ENCODE results near the gene TTC28. TPM values are rescaled to one million over a fixed set of nuclear protein-coding genes. Genes with fewer than 3 reads are reported as not detected.
"Not testable (repeated sequence)": the region's sequence is repeated elsewhere in the genome, so short reads cannot be mapped to it uniquely, and the experiment has no call there.

The TTC28 gene
- total and polyA plus RNA-seq, 10 of the 15 experiments (the other 5 are each of a cell fraction or from before 2014, with no cell fraction given): 0.15 to 8.4 (median 1.4) TPM

DNA sequence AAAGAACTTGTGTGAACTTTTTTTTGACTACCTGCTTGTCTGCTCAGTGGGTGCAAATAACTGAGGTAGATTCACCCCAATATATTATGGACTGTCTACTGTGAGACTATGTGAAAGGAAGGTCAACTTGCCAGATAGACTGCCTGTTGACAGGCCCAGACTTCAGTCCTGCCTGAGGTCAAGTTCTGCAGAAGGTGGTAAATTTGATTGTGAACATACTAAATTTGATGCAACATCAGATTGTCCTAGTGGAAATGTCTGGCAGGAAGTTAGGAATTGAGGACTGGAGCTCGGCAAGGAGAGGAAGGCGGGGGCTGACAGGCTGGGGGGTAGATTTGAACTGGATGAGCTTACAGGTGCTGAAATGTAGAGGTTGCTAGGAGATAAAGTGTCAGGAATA is 140.7 kb downstream of the TTC28 start:
- ChIA-PET SMC1A (ENCODE audit: uncharacterized antibody, unreplicated experiment) (no interaction called here), RAD21 (ENCODE audit: unreplicated experiment) (no interaction called here), CTCF (no interaction called here), POLR2A (no interaction called here)
- Histone ChIP-seq H2AFZ (ENCODE audit: control insufficient read depth, low read depth, low read length) (no peak overlapping the region), H3K27me3 (replicated peaks in 1 of 2; ENCODE audit: control insufficient read depth in 2 of 2, insufficient read depth in 2 of 2, low read length in 1 of 2) (no peaks in the 10 kb centered on the region), H3K9ac (ENCODE audit: control insufficient read depth, insufficient read depth, low read length) (no peak overlapping the region), H3K36me3 (ENCODE audit: control insufficient read depth in 2 of 2, insufficient read depth in 2 of 2, low read length in 1 of 2) (no peaks in the 10 kb centered on the region), H3K27ac (ENCODE audit: control insufficient read depth, insufficient read depth) (no peak overlapping the region), H4K20me1 (ENCODE audit: control insufficient read depth, insufficient read depth) (no peaks in the 10 kb centered on the region), H3K4me3 (no peak overlapping the region), H3K4me2 (ENCODE audit: control insufficient read depth, insufficient read depth) (no peak overlapping the region), H3K9me3 (replicated peaks; ENCODE audit: control insufficient read depth, insufficient read depth, low read length) (no peaks in the 10 kb centered on the region), H3K4me1 (ENCODE audit: control insufficient read depth, insufficient read depth, low read length) (no peaks in the 10 kb centered on the region), H3K79me2 (ENCODE audit: control insufficient read depth, insufficient read depth, low read length) (no peaks in the 10 kb centered on the region)
- FAIRE-seq (no peak), ATAC-seq (no peak), DNase-seq (ENCODE audit: low read depth, low spot score) (no peak)
- in situ Hi-C loops (cut with MboI): no loop called here
- 38% methylated on average over 2 of the region's 2 CpGs for WGBS (ENCODE audit: insufficient coverage, insufficient replicate concordance, low lambda C conversion rate, missing lambda C conversion rate)
- no TSS peak for BruUV-seq (replicated peaks)
- intact Hi-C loops (cut with micrococcal nuclease; ENCODE audit: unreplicated experiment): no loop called here
- TF ChIP-seq JUNB (IDR thresholded peaks at IDR 0.05): no peak
- TF ChIP-seq EZH2 (IDR thresholded peaks at IDR 0.05; ENCODE audit: borderline replicate concordance, control insufficient read depth, low read depth, low read length): no peak
- TF ChIP-seq CHD2 (IDR thresholded peaks at IDR 0.05; ENCODE audit: borderline replicate concordance, low read depth, low read length): no peak
- TF ChIP-seq SREBF2 (IDR thresholded peaks at IDR 0.05; ENCODE audit: low read length): no peak
- TF ChIP-seq BACH1 (IDR thresholded peaks at IDR 0.05; ENCODE audit: borderline replicate concordance): no peak
- TF ChIP-seq TBL1XR1 (IDR thresholded peaks at IDR 0.05; ENCODE audit: low read depth, low read length): no peak
- no peak for TF ChIP-seq YBX1 (IDR thresholded peaks at IDR 0.05)
- TF ChIP-seq CBFB (IDR thresholded peaks at IDR 0.05; ENCODE audit: low read depth): no peak
- TF ChIP-seq CEBPB (IDR thresholded peaks at IDR 0.05; ENCODE audit: borderline replicate concordance in 1 of 2, low read depth in 2 of 2, low read length in 2 of 2): no peak
- TF ChIP-seq SIX5 (IDR thresholded peaks at IDR 0.05; ENCODE audit: low read depth, low read length, severe bottlenecking): no peak
- no peak for TF ChIP-seq SRF (IDR thresholded peaks at IDR 0.05; ENCODE audit: low read depth in 2 of 2, low read length in 2 of 2)
- no peak for TF ChIP-seq TCF3 (IDR thresholded peaks at IDR 0.05; ENCODE audit: borderline replicate concordance, insufficient read depth, low read depth, low read length)
- TF ChIP-seq, protein P1, sequence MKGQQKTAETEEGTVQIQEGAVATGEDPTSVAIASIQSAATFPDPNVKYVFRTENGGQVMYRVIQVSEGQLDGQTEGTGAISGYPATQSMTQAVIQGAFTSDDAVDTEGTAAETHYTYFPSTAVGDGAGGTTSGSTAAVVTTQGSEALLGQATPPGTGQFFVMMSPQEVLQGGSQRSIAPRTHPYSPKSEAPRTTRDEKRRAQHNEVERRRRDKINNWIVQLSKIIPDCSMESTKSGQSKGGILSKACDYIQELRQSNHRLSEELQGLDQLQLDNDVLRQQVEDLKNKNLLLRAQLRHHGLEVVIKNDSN (IDR thresholded peaks at IDR 0.05; ENCODE audit: borderline replicate concordance, extremely low read length, insufficient read depth, low read depth, low read length): no peak
- TF ChIP-seq CREM (IDR thresholded peaks at IDR 0.05; ENCODE audit: low read depth): no peak
- TF ChIP-seq ZNF24 (IDR thresholded peaks at IDR 0.05): no peak
- TF ChIP-seq, protein P2, sequence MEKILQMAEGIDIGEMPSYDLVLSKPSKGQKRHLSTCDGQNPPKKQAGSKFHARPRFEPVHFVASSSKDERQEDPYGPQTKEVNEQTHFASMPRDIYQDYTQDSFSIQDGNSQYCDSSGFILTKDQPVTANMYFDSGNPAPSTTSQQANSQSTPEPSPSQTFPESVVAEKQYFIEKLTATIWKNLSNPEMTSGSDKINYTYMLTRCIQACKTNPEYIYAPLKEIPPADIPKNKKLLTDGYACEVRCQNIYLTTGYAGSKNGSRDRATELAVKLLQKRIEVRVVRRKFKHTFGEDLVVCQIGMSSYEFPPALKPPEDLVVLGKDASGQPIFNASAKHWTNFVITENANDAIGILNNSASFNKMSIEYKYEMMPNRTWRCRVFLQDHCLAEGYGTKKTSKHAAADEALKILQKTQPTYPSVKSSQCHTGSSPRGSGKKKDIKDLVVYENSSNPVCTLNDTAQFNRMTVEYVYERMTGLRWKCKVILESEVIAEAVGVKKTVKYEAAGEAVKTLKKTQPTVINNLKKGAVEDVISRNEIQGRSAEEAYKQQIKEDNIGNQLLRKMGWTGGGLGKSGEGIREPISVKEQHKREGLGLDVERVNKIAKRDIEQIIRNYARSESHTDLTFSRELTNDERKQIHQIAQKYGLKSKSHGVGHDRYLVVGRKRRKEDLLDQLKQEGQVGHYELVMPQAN (conservative IDR thresholded peaks at IDR 0.05): no peak
- TF ChIP-seq ZNF622 (IDR thresholded peaks at IDR 0.05): no peak
- no peak for TF ChIP-seq TAF1 (IDR thresholded peaks at IDR 0.05; ENCODE audit: borderline replicate concordance, low read depth, low read length)

DNA sequence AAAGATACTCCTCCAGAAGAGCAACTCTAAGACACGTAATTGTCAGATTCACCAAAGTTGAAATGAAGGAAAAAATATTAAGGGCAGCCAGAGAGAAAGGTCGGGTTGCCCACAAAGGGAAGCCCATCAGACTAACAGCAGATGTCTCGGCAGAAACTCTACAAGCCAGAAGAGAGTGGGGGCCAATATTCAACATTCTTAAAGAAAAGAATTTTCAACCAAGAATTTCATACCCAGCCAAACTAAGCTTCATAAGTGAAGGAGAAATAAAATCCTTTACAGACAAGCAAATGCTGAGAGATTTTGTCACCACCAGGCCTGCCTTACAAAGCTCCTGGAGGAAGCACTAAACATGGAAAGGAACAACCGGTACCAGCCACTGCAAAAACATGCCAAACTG is 149.1 kb downstream of the TTC28 start:
- BruUV-seq (replicated peaks); H3K4me3 ChIP-seq; ATAC-seq; H3K27ac ChIP-seq (ENCODE audit: control insufficient read depth, insufficient read depth); CTCF ChIA-PET; intact Hi-C loops (cut with micrococcal nuclease; ENCODE audit: unreplicated experiment); POLR2A ChIA-PET; H3K36me3 ChIP-seq (ENCODE audit: control insufficient read depth in 2 of 2, insufficient read depth in 2 of 2, low read length in 1 of 2); in situ Hi-C loops (cut with MboI); RAD21 ChIA-PET (ENCODE audit: unreplicated experiment); H3K9me3 ChIP-seq (replicated peaks; ENCODE audit: control insufficient read depth, insufficient read depth, low read length); H3K4me1 ChIP-seq (ENCODE audit: control insufficient read depth, insufficient read depth, low read length); H3K4me2 ChIP-seq (ENCODE audit: control insufficient read depth, insufficient read depth); H3K9ac ChIP-seq (ENCODE audit: control insufficient read depth, insufficient read depth, low read length); FAIRE-seq; DNase-seq (ENCODE audit: low read depth, low spot score); H4K20me1 ChIP-seq (ENCODE audit: control insufficient read depth, insufficient read depth); H2AFZ ChIP-seq (ENCODE audit: control insufficient read depth, low read depth, low read length); SMC1A ChIA-PET (ENCODE audit: uncharacterized antibody, unreplicated experiment); H3K27me3 ChIP-seq (replicated peaks in 1 of 2; ENCODE audit: control insufficient read depth in 2 of 2, insufficient read depth in 2 of 2, low read length in 1 of 2); H3K79me2 ChIP-seq (ENCODE audit: control insufficient read depth, insufficient read depth, low read length): not testable (repeated sequence)
- WGBS (ENCODE audit: insufficient coverage, insufficient replicate concordance, low lambda C conversion rate, missing lambda C conversion rate): 2% methylated on average over 4 of the region's 4 CpGs

Data from GM12878 (cell line).